GM10847 (cell line): ENCODE data around the gene SPACA9.
A peak's percentile ranks its signal among the peaks of the same experiment; 100 is the strongest.

ENCODE experiments used
- POLR2A ChIP-seq: IDR thresholded peaks from 2 replicates; pipeline ENCODE4 v1.6.1; 2011; ENCODE audit not compliant: insufficient read length; ENCODE audit errors: extremely low read depth

Gene SPACA9

DNA sequence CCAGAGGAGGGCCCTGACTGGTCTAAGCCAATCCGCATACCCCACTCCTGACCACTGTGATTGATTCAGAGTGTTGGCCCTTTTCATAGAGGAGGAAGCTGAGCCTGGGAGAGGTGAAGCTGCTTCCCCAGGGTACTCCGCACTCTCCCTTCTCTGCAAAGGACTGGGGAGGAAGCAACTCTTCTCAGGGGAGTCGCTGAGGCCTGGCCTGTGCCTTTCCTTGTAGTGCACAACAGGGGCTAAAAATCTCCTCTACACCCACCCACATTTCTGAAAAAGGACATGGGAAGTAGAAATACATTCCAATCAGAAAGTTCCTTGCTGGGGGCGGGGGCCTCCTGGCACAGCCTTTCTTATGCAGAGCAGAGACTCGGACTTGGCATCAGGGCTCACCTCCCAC lies 22.8 kb upstream of the SPACA9 start:
- no peak for TF ChIP-seq POLR2A

DNA sequence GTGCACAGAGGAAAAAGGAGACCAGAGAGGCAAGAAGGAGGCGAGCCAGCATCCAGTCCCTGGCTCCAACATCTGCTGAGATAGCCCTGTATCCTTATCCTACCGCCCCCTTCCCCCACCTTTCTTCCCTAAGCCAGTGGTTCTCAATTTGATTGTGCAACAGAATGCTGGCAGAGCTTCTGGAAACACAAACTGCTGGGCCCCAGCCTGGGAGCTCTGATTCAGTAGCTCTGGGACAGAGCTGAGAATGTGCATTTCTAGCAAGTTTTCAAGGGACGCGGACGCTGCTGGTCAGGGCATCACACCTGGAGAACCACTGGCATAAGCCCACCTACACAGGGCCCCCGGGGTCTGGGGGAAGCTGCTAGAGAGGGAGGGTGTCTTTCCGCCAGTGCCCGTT lies 21.7 kb upstream of the SPACA9 start:
- TF ChIP-seq POLR2A = no peak

GRCh38 chr9:132857616-132858342 lies 20.9 kb upstream of the SPACA9 start:
- TF ChIP-seq POLR2A = no peak

- no peak for TF ChIP-seq POLR2A
These were observed 19.9 kb upstream of the SPACA9 start for GRCh38 chr9:132858751-132859150.

DNA sequence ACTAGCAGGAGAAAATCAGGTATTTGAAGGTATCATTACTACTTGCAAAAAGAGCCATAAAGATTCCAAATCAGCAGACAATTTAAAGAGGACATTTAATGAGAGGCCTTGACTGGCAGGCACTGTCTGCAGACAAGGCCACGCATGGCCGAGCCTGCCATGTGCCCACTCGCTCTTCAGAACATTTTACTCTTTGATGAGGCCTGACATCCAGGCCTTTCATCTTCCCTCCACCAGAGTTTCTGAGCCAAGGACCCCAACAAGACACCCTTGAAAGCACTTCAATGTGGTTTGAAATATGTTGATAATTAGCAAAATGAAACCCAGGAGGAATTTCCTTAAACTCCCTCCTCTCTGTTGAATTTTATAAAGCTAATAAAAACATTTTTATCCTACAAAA lies 17.0 kb upstream of the SPACA9 start:
- no peak for TF ChIP-seq POLR2A

- no peak for TF ChIP-seq POLR2A
These were observed 16.2 kb upstream of the SPACA9 start for GRCh38 chr9:132862533-132862932.

DNA sequence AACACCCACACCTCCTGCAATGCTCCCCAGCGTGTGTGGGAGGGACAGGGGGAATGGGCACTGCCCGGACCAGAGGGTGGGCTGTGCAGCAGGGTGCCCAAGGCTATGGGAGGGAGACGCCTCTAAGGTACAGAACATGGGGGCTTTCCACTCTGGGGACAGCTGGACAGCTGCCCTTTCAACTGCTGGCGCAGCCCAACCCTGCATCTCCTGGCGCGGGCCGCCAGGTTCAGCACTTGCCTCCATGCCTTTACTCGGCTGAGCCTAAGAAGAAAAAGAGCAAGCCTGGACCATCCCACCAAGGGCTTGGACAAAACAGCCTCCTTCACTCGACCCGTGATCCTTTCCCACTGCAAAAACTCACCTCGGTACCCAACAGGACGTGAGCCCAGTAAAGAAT lies 15.6 kb upstream of the SPACA9 start:
- no peak for TF ChIP-seq POLR2A

DNA sequence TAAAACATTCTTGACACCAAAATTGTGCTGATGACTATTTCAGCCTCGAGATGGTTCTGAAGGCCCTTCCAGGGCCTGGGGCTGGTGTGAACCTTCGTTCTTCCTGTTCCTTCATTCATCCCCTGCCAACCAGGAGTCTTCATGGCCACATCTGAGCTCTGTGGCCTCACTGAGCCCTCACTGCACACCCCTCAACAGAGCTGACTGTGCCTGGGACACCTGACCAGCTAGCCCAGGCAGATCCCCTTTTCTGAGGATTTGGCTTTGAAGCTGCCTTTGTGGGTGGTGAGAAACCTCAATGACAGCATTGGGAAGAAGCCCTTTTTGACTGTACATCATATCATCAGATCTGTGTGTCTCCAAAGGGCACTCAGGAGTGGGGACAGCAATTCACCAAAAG lies 14.4 kb upstream of the SPACA9 start:
- no peak for TF ChIP-seq POLR2A

GRCh38 chr9:132864691-132865090 lies 14.0 kb upstream of the SPACA9 start:
- no peak for TF ChIP-seq POLR2A

- no peak for TF ChIP-seq POLR2A
These were observed 11.8 kb upstream of the SPACA9 start for GRCh38 chr9:132866898-132867297.

- no peak for TF ChIP-seq POLR2A
These were observed 9.4 kb upstream of the SPACA9 start for GRCh38 chr9:132869266-132869665.

DNA sequence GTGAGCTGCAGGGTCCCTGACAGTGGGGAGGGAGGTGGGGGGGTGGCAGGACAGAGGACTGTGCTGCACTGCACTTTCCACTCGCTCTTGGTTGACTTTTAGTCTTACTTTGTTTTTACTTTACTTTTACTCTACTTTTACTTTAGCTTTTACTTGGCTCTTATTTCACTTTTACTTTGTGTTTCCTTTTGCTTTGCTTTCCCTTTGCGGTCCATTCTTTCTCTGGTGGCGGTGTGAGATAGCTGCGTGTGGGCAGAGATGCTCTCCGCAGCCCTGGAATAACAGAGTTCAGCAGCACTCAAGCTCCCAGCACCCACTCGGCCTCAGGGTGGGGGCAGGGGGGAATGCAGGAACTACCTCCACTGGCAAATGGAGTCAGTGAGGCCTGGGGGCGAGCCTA lies 5.3 kb upstream of the SPACA9 start:
- TF ChIP-seq POLR2A = no peak

DNA sequence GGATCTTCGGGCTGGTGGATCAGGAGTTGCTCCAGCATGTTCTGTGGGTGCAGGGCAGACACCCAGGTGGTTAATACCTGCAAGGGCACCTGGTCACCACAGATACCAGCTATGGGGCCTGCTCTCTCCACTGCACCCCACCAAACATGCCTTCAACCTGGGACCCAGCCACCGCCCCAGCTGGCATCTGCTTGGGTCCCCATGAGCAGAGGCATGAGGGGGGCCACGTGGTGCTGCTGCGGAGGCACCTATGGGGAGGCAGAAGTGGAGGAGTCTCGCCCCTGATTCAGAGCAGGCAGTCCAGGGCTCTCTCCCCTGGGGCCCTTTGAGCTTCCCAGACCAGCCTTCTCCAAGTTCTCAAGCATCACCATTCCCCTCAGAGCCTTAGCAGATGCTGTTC lies 3.5 kb upstream of the SPACA9 start:
- TF ChIP-seq POLR2A = no peak

DNA sequence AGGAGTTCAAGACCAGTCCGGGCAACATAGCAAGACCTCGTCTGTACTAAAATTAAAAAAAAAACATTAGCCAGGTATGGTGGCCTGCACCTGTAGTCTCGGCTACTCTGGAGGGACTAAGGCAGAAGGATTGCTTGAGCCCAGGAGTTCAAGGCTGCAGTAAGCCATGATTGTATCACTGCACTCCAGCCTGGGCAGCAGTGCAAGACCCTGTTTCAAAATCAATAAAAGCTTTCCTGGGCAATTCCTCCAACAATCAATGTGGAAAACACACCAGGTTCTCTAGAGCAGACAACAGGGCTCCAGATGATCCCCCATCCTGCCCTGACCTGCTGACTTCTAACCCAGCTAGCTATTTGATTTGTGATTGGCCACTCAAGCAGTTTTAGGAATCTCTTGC lies 1.8 kb upstream of the SPACA9 start:
- TF ChIP-seq POLR2A = no peak

- no peak for TF ChIP-seq POLR2A
These were observed 1.3 kb upstream of the SPACA9 start for GRCh38 chr9:132877458-132877823.

DNA sequence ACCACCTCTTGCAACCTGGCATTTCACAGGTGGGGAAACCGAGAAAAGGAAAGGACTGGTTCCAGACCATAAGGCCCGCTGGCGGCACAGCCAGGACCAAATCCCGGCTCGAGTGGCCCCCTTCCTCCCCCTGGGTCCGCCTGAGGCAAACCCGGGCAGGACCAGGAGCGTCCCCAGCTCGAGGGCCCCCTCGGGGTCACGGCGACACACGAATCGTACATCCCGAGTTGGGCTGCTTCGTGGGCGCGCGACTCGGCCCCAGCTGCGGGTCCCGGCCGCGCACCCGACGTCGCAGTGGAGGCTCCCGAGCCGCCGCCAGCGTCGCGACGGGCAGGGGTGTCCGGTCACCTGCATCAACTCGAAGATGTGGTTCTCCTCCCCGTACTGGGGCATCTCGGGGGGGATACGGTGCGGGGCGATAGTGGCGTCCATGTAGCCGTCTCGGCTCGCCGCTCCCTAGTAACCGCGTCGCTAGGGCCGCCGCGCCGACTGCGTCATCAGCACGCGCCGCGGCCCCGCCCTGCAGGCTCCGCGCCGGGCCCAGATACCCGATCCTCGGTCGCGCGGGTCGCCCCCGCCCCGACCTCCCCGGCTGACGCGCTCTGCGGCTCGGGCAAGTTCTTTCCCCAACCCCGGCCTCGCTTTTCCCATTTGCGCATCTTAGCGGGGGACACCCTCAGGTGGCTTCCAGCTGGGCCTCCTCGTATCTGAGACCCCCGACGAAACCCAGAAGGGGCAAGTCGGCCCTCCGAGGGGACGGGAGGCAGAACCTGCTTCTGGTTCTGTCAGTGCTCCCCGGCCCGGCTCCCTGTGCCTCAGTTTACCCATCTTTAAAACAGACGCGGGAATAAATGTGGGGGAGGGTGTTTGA lies 639 bp upstream of the SPACA9 start, which contains the start of gene AK8:
Gene AK8 (minus strand): TSS at position 461 of the 871 bp plus-strand sequence. CDS start 29 bp downstream, at position 432.
- peak; percentile 24 for TF ChIP-seq POLR2A

DNA sequence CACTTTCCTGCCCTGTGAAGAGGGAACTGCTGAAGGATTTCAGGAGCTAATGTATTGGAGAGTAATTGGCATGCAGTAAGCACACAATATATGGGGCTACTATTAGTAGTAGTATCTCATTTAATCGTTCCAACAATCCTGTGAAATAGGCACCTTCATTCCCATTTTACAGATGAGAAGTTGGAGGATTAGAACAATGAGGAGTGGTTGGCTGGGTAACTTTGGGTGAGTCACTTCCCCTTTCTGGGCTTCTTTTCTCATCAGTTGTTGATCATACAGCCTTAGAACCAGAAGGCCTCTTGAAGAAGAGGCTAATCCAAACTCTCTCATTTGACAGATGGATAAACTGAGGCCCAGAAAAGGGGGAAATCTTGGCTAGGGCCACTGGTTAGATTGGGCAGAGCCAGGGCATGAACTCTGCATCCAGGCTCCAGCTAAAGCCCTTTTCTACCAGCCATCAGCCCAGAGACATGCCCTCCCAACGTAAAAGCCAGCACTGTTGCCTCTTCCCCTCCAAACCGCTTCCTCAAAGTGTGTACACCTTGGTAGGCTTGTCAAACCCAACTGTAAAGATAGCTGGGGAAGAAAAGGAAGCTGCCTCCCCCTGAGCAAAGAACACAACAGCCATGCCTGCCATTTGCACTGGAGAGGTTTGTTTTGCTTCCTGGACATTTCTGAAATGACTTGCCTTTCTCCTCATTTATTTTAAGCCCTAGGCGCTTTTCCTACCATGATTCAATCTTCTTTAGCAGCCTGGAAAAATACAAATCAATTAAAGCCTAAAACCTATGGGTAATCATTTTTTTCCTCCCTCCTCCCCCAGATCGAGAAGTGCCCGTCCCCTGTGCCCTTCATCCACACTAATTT lies 992 bp downstream of the SPACA9 start:
- no peak for TF ChIP-seq POLR2A
